Measurements from ENCODE around the gene KIRREL3.
A peak's percentile ranks its signal among the peaks of the same experiment; 100 is the strongest.

The KIRREL3 gene

DNA sequence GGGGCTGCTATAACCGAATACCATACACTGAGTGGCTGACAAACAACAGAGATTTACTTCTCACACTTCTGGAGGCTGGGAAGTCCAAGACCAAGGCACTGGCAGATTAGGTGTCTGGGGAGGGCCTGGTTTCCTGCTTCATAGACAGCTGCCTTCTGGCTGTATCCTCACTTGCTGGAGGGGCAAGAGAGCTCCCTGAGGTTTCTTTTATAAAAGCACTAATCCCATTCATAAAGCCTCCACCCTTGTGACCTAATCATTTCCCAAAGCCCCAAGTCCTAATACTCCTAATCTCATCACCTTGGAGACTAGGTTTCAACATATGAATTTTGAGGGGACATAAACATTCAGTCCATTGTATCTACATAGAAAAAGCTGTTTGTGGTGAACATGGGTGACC lies 131.8 kb downstream of the KIRREL3 start:
- DNase-seq (ENCODE audit: low read depth), result no peak
- TF ChIP-seq CTCF (IDR thresholded peaks at IDR 0.05; ENCODE audit: insufficient read depth, low read depth, low read length, missing control alignments), result no peak
- no peak overlapping the region for H3K4me3 ChIP-seq (ENCODE audit: low read length)

GRCh38 chr11:126864934-126865333 lies 135.6 kb downstream of the KIRREL3 start:
- no peak overlapping the region for H3K4me3 ChIP-seq (ENCODE audit: low read length)
- DNase-seq (ENCODE audit: low read depth), result no peak
- no peak for TF ChIP-seq CTCF (IDR thresholded peaks at IDR 0.05; ENCODE audit: insufficient read depth, low read depth, low read length, missing control alignments)

DNA sequence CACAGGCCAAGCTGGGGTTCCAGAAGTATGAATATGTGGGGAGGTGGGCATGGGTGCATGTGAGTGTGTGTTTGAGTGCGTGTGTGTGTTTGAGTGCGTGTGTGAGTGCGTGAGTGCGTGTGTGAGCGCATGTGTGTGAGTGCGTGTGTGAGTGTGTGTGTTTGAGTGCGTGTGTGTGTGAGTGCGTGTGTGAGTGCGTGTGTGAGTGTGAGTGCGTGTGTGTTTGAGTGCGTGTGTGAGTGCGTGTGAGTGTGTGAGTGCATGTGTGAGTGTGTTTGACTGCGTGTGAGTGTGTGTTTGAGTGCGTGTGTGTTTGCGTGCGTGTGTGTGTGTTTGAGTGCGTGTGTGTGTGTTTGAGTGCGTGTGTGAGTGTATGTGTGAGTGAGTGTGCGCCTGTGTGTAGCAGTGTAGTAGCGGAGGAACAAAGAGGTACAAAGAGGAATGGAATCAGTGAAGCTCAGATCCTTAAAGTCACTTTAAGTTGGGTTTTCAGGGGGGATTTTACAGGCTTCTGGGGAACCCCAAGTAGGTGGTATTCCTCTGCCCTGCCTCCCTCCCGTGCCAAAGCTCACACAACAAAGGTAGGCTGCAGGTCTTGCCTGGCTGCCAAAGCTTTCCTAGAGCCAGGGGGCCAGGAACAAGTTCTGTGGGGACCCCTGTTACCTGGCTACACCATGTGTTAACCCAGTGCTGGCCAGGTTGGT lies 137.1 kb downstream of the KIRREL3 start:
- no peak for TF ChIP-seq CTCF (IDR thresholded peaks at IDR 0.05; ENCODE audit: insufficient read depth, low read depth, low read length, missing control alignments)
- no peak for DNase-seq (ENCODE audit: low read depth)
- H3K4me3 ChIP-seq (ENCODE audit: low read length), result no peak overlapping the region

DNA sequence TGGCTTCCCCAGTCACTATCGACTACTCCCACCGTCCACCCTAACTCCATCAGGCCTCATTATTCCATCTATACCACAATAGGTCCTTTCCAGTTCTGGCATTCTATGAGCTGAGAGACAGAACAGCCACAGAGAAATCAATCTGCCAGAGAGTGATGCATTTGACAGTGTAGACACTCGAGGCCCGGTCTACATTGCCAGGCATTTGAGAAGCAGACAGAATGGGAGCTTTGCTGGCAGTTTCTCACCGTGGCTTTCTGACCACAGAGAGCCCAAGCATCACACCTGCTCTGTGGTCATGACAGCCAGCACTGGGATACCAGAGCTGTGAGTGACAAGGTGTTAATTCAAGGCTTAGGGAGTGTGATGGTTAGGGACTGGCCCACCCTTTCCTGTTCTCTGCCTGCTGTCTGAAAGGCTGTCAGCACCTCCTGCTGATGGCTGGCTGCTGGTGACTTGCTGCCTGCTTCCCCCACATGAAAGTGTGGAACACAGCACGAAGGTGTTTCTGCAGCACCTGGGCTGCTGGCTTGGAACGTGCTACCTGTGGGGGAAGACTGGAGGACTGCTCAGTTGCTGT lies 137.8 kb downstream of the KIRREL3 start:
- H3K4me3 ChIP-seq (ENCODE audit: low read length), result no peak overlapping the region
- TF ChIP-seq CTCF (IDR thresholded peaks at IDR 0.05; ENCODE audit: insufficient read depth, low read depth, low read length, missing control alignments), result no peak
- no peak for DNase-seq (ENCODE audit: low read depth)

DNA sequence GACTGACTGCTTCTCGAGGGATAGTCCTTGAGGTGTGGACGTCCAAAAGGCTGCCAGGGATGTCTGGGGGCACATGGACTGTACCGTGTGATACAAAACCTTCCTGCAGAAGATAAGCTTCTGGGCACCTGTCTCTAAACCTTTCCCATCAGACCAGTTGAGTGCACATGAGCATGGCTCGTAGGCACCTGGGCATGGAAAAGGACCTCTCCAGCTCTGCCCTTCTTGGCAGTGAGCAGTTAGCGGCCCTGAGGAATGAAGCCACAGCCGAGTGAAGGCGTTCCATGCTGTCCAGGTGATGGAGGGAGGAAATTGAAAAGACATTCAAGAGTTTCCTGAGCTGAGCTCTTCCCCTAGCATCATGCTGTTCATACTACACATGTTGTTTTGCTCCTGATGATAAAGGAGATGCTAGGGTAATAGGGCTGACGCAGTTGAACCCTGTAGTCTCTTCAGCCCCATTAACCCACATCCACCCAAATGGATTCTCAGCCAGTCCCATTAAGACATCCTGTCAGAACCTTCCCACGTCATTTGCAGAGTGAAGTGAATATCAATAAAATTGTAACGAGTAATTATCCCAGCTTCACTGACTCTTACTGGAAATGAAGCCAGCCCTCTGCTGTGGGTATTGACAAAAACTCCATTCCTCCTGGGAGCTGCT lies 138.6 kb downstream of the KIRREL3 start:
- TF ChIP-seq CTCF (IDR thresholded peaks at IDR 0.05; ENCODE audit: insufficient read depth, low read depth, low read length, missing control alignments), result no peak
- DNase-seq (ENCODE audit: low read depth), result no peak

GRCh38 chr11:126857860-126858808 lies 142.4 kb downstream of the KIRREL3 start:
- DNase-seq (ENCODE audit: low read depth), result peak; percentile 0
- no peak overlapping the region for H3K4me3 ChIP-seq (ENCODE audit: low read length)
- TF ChIP-seq CTCF (IDR thresholded peaks at IDR 0.05; ENCODE audit: insufficient read depth, low read depth, low read length, missing control alignments), result no peak

More for the DNA sequence above, 138.6 kb downstream of the KIRREL3 start:
- H3K4me3 ChIP-seq (ENCODE audit: low read length), result no peak overlapping the region

Data from epithelial cell of esophagus (primary cell).